H9 (cell line): ENCODE measurements around the gene IQSEC1. TPM values are rescaled to one million over a fixed set of nuclear protein-coding genes. Genes with fewer than 3 reads are reported as not detected.

Experiments
- DNase-seq: peaks from one replicate; pipeline ENCODE4 v3.0.0-alpha.2; 2017
- H2AFZ ChIP-seq: one replicate; pipeline ENCODE4 v1.6.1; 2013; ENCODE audit warnings: mild to moderate bottlenecking, low read length, control low read depth, moderate library complexity
- H2AK5ac ChIP-seq: 2 replicates; pipeline ENCODE4 v1.6.1; 2013; ENCODE audit warnings: low read length, control low read depth, mixed read lengths; ENCODE audit not compliant: insufficient read length
- H2BK120ac ChIP-seq: one replicate; pipeline ENCODE4 v1.6.1; 2013; ENCODE audit warnings: low read depth, mild to moderate bottlenecking, low read length, control low read depth, inconsistent platforms; ENCODE audit not compliant: poor library complexity, severe bottlenecking
- H2BK12ac ChIP-seq: 2 replicates; pipeline ENCODE4 v1.6.1; 2013; ENCODE audit warnings: low read length, control low read depth, mixed read lengths, low read depth; ENCODE audit not compliant: insufficient read length
- H2BK15ac ChIP-seq: 2 replicates; pipeline ENCODE4 v1.6.1; 2013; ENCODE audit warnings: low read depth, low read length, control low read depth
- H2BK20ac ChIP-seq: one replicate; pipeline ENCODE4 v1.6.1; 2013; ENCODE audit warnings: low read depth, mild to moderate bottlenecking, low read length, control low read depth, inconsistent platforms; ENCODE audit not compliant: poor library complexity, severe bottlenecking
- H2BK5ac ChIP-seq: 2 replicates; pipeline ENCODE4 v1.6.1; 2013; ENCODE audit warnings: low read length, control low read depth, mixed read lengths; ENCODE audit not compliant: insufficient read length
- H3K14ac ChIP-seq: 2 replicates; pipeline ENCODE4 v1.6.1; 2013; ENCODE audit warnings: low read length, control low read depth; ENCODE audit not compliant: insufficient read depth
- H3K18ac ChIP-seq: 2 replicates; pipeline ENCODE4 v1.6.1; 2013; ENCODE audit warnings: low read depth, mild to moderate bottlenecking, mixed read lengths, low read length, control low read depth; ENCODE audit not compliant: insufficient read length
- H3K23ac ChIP-seq: 2 replicates; pipeline ENCODE4 v1.6.1; 2013; ENCODE audit warnings: low read length, control low read depth, mixed read lengths, low read depth; ENCODE audit not compliant: insufficient read length
- H3K23me2 ChIP-seq: 2 replicates; pipeline ENCODE4 v1.6.1; 2013; ENCODE audit warnings: low read depth, mild to moderate bottlenecking, mixed read lengths, low read length, control low read depth; ENCODE audit not compliant: insufficient read length, poor library complexity, severe bottlenecking
- H3K27ac ChIP-seq: 2 replicates; pipeline ENCODE4 v1.5.1; 2013; ENCODE audit warnings: low read length, control low read depth, mixed read lengths, low read depth; ENCODE audit not compliant: insufficient read length
- H3K27me3 ChIP-seq: 2 replicates; pipeline ENCODE4 v1.6.1; 2013; ENCODE audit warnings: low read length, control low read depth, inconsistent platforms; ENCODE audit not compliant: insufficient read depth
- H3K4ac ChIP-seq: 2 replicates; pipeline ENCODE4 v1.6.1; 2013; ENCODE audit warnings: low read depth, mild to moderate bottlenecking, control low read depth, inconsistent platforms, low read length, moderate library complexity
- H3K4me1 ChIP-seq: 2 replicates; pipeline ENCODE4 v1.6.1; 2013; ENCODE audit warnings: low read length, control low read depth, inconsistent platforms; ENCODE audit not compliant: insufficient read depth
- H3K4me2 ChIP-seq: 2 replicates; pipeline ENCODE4 v1.6.1; 2013; ENCODE audit warnings: low read length, control low read depth, mixed read lengths; ENCODE audit not compliant: insufficient read length, insufficient read depth
- H3K56ac ChIP-seq: 2 replicates; pipeline ENCODE4 v1.6.1; 2013; ENCODE audit warnings: low read depth, mild to moderate bottlenecking, mixed read lengths, low read length, control low read depth; ENCODE audit not compliant: insufficient read length
- H3K79me1 ChIP-seq: 2 replicates; pipeline ENCODE4 v1.6.1; 2013; ENCODE audit warnings: low read depth, mild to moderate bottlenecking, moderate library complexity, low read length, control low read depth, inconsistent platforms; ENCODE audit not compliant: insufficient read depth, poor library complexity, severe bottlenecking
- H3K79me2 ChIP-seq: 2 replicates; pipeline ENCODE4 v1.6.1; 2013; ENCODE audit warnings: low read length, control low read depth, inconsistent platforms; ENCODE audit not compliant: insufficient read depth
- H3K9ac ChIP-seq: 2 replicates; pipeline ENCODE4 v1.6.1; 2013; ENCODE audit warnings: low read length, control low read depth, mixed read lengths; ENCODE audit not compliant: insufficient read length; ENCODE audit errors: extremely low read depth
- H3K9me3 ChIP-seq: one replicate; pipeline ENCODE4 v1.6.1; 2013; ENCODE audit warnings: low read depth, low read length, inconsistent platforms; ENCODE audit not compliant: control insufficient read depth
- H3T11ph ChIP-seq: one replicate; pipeline ENCODE4 v1.6.1; 2013; ENCODE audit warnings: mild to moderate bottlenecking, low read length, control low read depth, inconsistent platforms
- H4K20me1 ChIP-seq: one replicate; pipeline ENCODE4 v1.6.1; 2013; ENCODE audit not compliant: control insufficient read depth, insufficient read length, insufficient read depth
- H4K5ac ChIP-seq: 2 replicates; pipeline ENCODE4 v1.6.1; 2013; ENCODE audit warnings: low read depth, mild to moderate bottlenecking, mixed read lengths, low read length, control low read depth; ENCODE audit not compliant: insufficient read length
- H4K8ac ChIP-seq: replicated peaks from 2 replicates; pipeline ENCODE4 v1.6.1; 2013; ENCODE audit warnings: low read length, control low read depth, mixed read lengths, low read depth; ENCODE audit not compliant: insufficient read length
- H4K91ac ChIP-seq: 2 replicates; pipeline ENCODE4 v1.6.1; 2013; ENCODE audit warnings: low read depth, mild to moderate bottlenecking, moderate library complexity, mixed read lengths, low read length, control low read depth; ENCODE audit not compliant: insufficient read length
- H3K27ac Mint-ChIP-seq, 3 experiments: 2 replicates in 2 of 3; 3 replicates in 1 of 3; pipeline ENCODE4 v1.8.0; 2020 to 2021; ENCODE audit warnings: mixed read lengths in 3 of 3, mild to moderate bottlenecking in 1 of 3, moderate library complexity in 1 of 3
- H3K27me3 Mint-ChIP-seq: 2 replicates; pipeline ENCODE4 v1.8.0; 2021; ENCODE audit warnings: low read depth, mild to moderate bottlenecking, moderate library complexity, mixed read lengths
- H3K36me3 Mint-ChIP-seq, 3 experiments: 2 replicates in 2 of 3; 3 replicates in 1 of 3; pipeline ENCODE4 v1.8.0; 2020 to 2021; ENCODE audit warnings: low read depth in 3 of 3, mixed read lengths in 3 of 3; ENCODE audit not compliant: insufficient read depth in 1 of 3
- H3K4me1 Mint-ChIP-seq, 2 experiments: 2 replicates each; pipeline ENCODE4 v1.8.0; 2020; ENCODE audit warnings: mixed read lengths in 2 of 2
- H3K4me3 Mint-ChIP-seq, 2 experiments: 2 replicates in 1 of 2; 3 replicates in 1 of 2; pipeline ENCODE4 v1.8.0; 2020 to 2021; ENCODE audit warnings: mild to moderate bottlenecking in 2 of 2, mixed read lengths in 2 of 2, moderate library complexity in 1 of 2
- H3K9me3 Mint-ChIP-seq, 2 experiments: 2 replicates in 1 of 2; 3 replicates in 1 of 2; pipeline ENCODE4 v1.8.0; 2020; ENCODE audit warnings: mild to moderate bottlenecking in 2 of 2, mixed read lengths in 2 of 2, moderate library complexity in 1 of 2
- CTCF ChIP-seq: fragments of 200-600 bp; sonication (generic); conservative IDR thresholded peaks from 3 replicates; pipeline ENCODE4 v1.8.0; 2021; ENCODE audit warnings: antibody characterized with exemption, mild to moderate bottlenecking
- WGBS: extraction: QIAGEN DNeasy Blood & Tissue Kit; methylation state at CpG from one replicate; pipeline ENCODE4 v1.1.7; 2013; ENCODE audit warnings: missing lambda C conversion rate, low lambda C conversion rate, mixed read lengths; ENCODE audit not compliant: insufficient read length; ENCODE audit errors: extremely low coverage; 5-methylcytosine and 5-hydroxymethylcytosine counted together
- total RNA-seq: library from RNA; stranded (reverse); gene quantifications from 2 replicates; pipeline ENCODE4 v1.2.1, GENCODE V29; 2021

IQSEC1 gene
- total RNA-seq, 1 experiment from 2014 or later: 19.1 TPM

GRCh38 chr3:13017361-13018042 lies 55.7 kb downstream of the IQSEC1 start:
- peak overlapping the region; percentile 24; the same call in 1 of the 2 replicates for H3K14ac ChIP-seq
- no peak overlapping the region for H4K5ac ChIP-seq
- no peak overlapping the region for H3K27ac ChIP-seq
- Mint-ChIP-seq H3K4me3 (peak overlapping the region in 1 of 2 experiments; percentile 28; a peak in 2 of 5 replicates), H3K36me3 (no peaks in the 10 kb centered on the region), H3K9me3 (no peaks in the 10 kb centered on the region), H3K27me3 (peaks cover 4% of the 10 kb centered on the region), H3K4me1 (peaks cover 36 to 51% of the 10 kb centered on the region in 2 experiments), H3K27ac (no peak overlapping the region)
- H3K4me1 ChIP-seq: peaks cover 6% of the 10 kb centered on the region; the same call in 1 of the 2 replicates
- no peaks in the 10 kb centered on the region for H3K23me2 ChIP-seq
- no peak for DNase-seq
- no peak overlapping the region for H2BK12ac ChIP-seq
- no peak overlapping the region for H2BK5ac ChIP-seq
- no peak overlapping the region for H4K91ac ChIP-seq
- H4K20me1 ChIP-seq: peaks cover 3% of the 10 kb centered on the region
- H2AFZ ChIP-seq: no peak overlapping the region
- no peak overlapping the region for H4K8ac ChIP-seq
- H2BK20ac ChIP-seq: no peak overlapping the region
- no peak overlapping the region for H3K4ac ChIP-seq
- no peak overlapping the region for H3T11ph ChIP-seq
- TF ChIP-seq CTCF: no peak
- no peak overlapping the region for H3K23ac ChIP-seq
- no peaks in the 10 kb centered on the region for H3K9me3 ChIP-seq
- no peak overlapping the region for H2BK120ac ChIP-seq
- no peak overlapping the region for H3K18ac ChIP-seq
- no peak overlapping the region for H2BK15ac ChIP-seq
- H2AK5ac ChIP-seq: no peak overlapping the region
- H3K79me2 ChIP-seq: no peaks in the 10 kb centered on the region
- H3K56ac ChIP-seq: no peak overlapping the region
- no peak overlapping the region for H3K4me2 ChIP-seq
- no peaks in the 10 kb centered on the region for H3K79me1 ChIP-seq
- no peaks in the 10 kb centered on the region for H3K27me3 ChIP-seq
- WGBS: no CpG with 5 or more reads among the region's 16 CpGs
- H3K9ac ChIP-seq: no peak overlapping the region
